Transverse colon (tissue), 4 donors: Measurements from ENCODE around the gene TMEM44. TPM values are rescaled to one million over a fixed set of nuclear protein-coding genes. Genes with fewer than 3 reads are reported as not detected.

ENCODE experiments used
- DNase-seq: peaks from one replicate; pipeline ENCODE4 v3.0.0-alpha.2; 2019
- H3K27ac ChIP-seq, 4 donors: fragments of 200-600 bp; sonication (generic); 2 replicates each; pipeline ENCODE4 v1.5.1; 2016 to 2018; ENCODE audit warnings: inconsistent platforms in 4 of 4
- H3K27me3 ChIP-seq: fragments of 200-600 bp; sonication (generic); 2 replicates; pipeline ENCODE4 v1.5.1; 2017; ENCODE audit warnings: inconsistent platforms
- H3K36me3 ChIP-seq, 4 donors: fragments of 200-600 bp; sonication (generic); 2 replicates each; pipeline ENCODE4 v1.5.1; 2017 to 2019; ENCODE audit warnings: inconsistent platforms in 4 of 4
- H3K4me1 ChIP-seq, 4 donors: fragments of 200-600 bp; sonication (generic); 2 replicates each; pipeline ENCODE4 v1.5.1; 2017 to 2020; ENCODE audit warnings: inconsistent platforms in 4 of 4
- H3K4me3 ChIP-seq, 4 donors: fragments of 200-600 bp; sonication (generic); 1 replicate in 1 of 4; 2 replicates in 3 of 4; pipeline versions ENCODE4 v1.5.1 to v1.6.1; 2017 to 2019; ENCODE audit warnings: inconsistent platforms in 4 of 4
- H3K9me3 ChIP-seq, 2 donors: fragments of 200-600 bp; sonication (generic); 2 replicates each; pipeline ENCODE4 v1.5.1; 2017 to 2019; ENCODE audit warnings: inconsistent platforms in 2 of 2
- EP300 ChIP-seq: sonication (generic); formaldehyde crosslinking; IDR thresholded peaks from one replicate; pipeline ENCODE4 v1.6.1; 2017; ENCODE audit warnings: antibody characterized with exemption, low read depth
- POLR2A ChIP-seq: fragments of 450-650 bp; IDR thresholded peaks from one replicate; pipeline ENCODE4 v1.6.1; 2016; ENCODE audit warnings: antibody characterized with exemption, mild to moderate bottlenecking, moderate library complexity
- POLR2AphosphoS5 ChIP-seq, 3 donors: sonication (generic); formaldehyde crosslinking; IDR thresholded peaks; one replicate each; pipeline ENCODE4 v1.6.1; 2016; ENCODE audit warnings: antibody characterized with exemption in 3 of 3
- WGBS, 2 donors: methylation state at CpG; one replicate each; pipeline ENCODE4 v1.1.5; 2018; ENCODE audit warnings: low coverage in 1 of 2; 5-methylcytosine and 5-hydroxymethylcytosine counted together
- in situ Hi-C, 4 donors: fragments of 200-750 bp; cut with MboI; loops; one replicate each; pipeline versions ENCODE4 v1.15.0 to v1.15.1; 2017; ENCODE audit warnings: low sequenced_read_pairs in 3 of 4, low pct_ligation_motif_present in 1 of 4, low pct_unique_long_range_greater_than_20kb in 1 of 4
- intact Hi-C: fragments of 100-400 bp; cut with DNase I; formaldehyde crosslinking; loops from one replicate; pipeline ENCODE4 v1.15.1; 2023; ENCODE audit warnings: low total_unique reads
- total RNA-seq, 4 donors: library from RNA; depleted of rRNA; stranded (reverse); fragments of >200 nt; gene quantifications; one replicate each; pipeline ENCODE4 v1.1.0, GENCODE V29; 2016
- TF ChIP-seq, protein P1 (sequence below), 5 experiments: fragments of 200-600 bp in 3 of 5; fragments of 450-650 bp in 2 of 5; sonication (generic) in 3 of 5; IDR thresholded peaks; 1 replicate in 2 of 5; 2 replicates in 3 of 5; pipeline ENCODE4 v1.5.1; 2016 to 2017; ENCODE audit warnings: antibody characterized with exemption in 5 of 5, inconsistent platforms in 3 of 5, mild to moderate bottlenecking in 2 of 5, moderate library complexity in 1 of 5

The TMEM44 gene
- total RNA-seq, 4 donors from 2014 or later: 52.0 to 101 (median 58.8) TPM

DNA sequence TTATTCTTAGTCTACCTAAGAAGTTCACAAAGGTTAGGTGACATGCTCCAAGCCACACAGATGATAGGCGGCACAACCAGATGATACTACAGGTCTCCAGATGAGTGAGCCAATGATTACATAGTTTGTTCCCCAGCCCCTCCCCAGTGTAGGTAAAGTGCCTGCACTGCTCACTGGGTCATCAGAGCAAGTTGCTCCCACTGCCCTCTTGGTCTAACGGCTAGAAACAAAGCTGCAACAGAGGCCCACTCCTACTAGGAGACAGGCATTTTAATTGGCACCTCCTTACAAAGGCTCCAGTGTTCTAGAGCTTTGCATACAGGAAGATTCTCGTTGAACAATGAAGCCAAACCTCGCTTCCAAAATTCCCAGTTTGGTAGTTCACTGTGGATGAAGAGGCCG lies 47.3 kb downstream of the TMEM44 start:
- no peaks in the 10 kb centered on the region for H3K9me3 ChIP-seq
- peaks cover 4 to 15% (median 9%) of the 10 kb centered on the region in 4 donors for H3K4me1 ChIP-seq
- whole genome bisulfite sequencing, 2 donors: 57 to 73% methylated on average over 3 to 5 of the region's 5 CpGs
- H3K27me3 ChIP-seq: no peaks in the 10 kb centered on the region
- TF ChIP-seq, protein P1, sequence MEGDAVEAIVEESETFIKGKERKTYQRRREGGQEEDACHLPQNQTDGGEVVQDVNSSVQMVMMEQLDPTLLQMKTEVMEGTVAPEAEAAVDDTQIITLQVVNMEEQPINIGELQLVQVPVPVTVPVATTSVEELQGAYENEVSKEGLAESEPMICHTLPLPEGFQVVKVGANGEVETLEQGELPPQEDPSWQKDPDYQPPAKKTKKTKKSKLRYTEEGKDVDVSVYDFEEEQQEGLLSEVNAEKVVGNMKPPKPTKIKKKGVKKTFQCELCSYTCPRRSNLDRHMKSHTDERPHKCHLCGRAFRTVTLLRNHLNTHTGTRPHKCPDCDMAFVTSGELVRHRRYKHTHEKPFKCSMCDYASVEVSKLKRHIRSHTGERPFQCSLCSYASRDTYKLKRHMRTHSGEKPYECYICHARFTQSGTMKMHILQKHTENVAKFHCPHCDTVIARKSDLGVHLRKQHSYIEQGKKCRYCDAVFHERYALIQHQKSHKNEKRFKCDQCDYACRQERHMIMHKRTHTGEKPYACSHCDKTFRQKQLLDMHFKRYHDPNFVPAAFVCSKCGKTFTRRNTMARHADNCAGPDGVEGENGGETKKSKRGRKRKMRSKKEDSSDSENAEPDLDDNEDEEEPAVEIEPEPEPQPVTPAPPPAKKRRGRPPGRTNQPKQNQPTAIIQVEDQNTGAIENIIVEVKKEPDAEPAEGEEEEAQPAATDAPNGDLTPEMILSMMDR (IDR thresholded peaks at IDR 0.05): no peak
- TF ChIP-seq POLR2AphosphoS5 (IDR thresholded peaks at IDR 0.05): no peak
- TF ChIP-seq POLR2A: no peak
- no peak for TF ChIP-seq EP300
- in situ Hi-C loops (loop anchor here in 2 of 4 donors (5.0 to 10.0 kb wide), 2 partner anchors 101 to 109 kb away; partner anchors contain the start of gene ATP13A3 (in 1 of the 2)), intact Hi-C loops (no loop called here)
- no peak overlapping the region for H3K27ac ChIP-seq
- no peak for DNase-seq
- H3K36me3 ChIP-seq: no peaks in the 10 kb centered on the region
- H3K4me3 ChIP-seq: no peak overlapping the region

DNA sequence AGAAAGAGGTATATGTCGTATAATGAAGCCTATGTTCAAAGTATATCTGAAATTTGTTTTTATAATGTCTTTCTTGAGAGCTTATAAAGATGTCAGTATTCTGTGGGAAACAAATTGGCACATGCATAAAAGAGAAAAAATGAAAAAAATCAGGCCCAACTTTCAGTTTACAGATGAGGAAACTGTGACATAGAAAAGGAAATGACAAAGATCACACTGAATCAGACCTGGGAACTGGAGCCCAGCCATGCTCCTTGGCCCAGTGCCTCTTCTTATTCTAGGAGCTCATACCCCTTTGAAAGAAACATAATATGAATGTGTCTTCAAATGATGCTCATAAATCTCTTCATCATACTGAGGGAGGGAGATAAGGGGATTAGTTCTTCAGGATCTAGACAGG lies 48.4 kb downstream of the TMEM44 start:
- in situ Hi-C loops: loop anchor here in 2 of 4 donors (5.0 to 10.0 kb wide), 2 partner anchors 100 to 108 kb away; partner anchors contain the start of gene ATP13A3 (in 1 of the 2)
- Histone ChIP-seq H3K4me1 (peaks cover 4 to 15% (median 9%) of the 10 kb centered on the region in 4 donors), H3K27me3 (no peaks in the 10 kb centered on the region), H3K9me3 (no peaks in the 10 kb centered on the region), H3K36me3 (no peaks in the 10 kb centered on the region), H3K27ac (peak overlapping the region in 3 of 4 donors; percentile 93 to 94 (median 93)), H3K4me3 (peak overlapping the region in 1 of 4 donors; percentile 77)
- intact Hi-C loops: loop anchor here (5.0 kb wide), 1 partner anchor 98 kb away; the partner anchor contains the start of gene ATP13A3
- DNase-seq: no peak
- TF ChIP-seq, protein P1 (IDR thresholded peaks at IDR 0.05): no peak
- TF ChIP-seq POLR2AphosphoS5 (IDR thresholded peaks at IDR 0.05) (no peak), EP300 (no peak), POLR2A (no peak)
- 71 to 88% methylated on average over 1 of the region's 1 CpG for WGBS, 2 donors

DNA sequence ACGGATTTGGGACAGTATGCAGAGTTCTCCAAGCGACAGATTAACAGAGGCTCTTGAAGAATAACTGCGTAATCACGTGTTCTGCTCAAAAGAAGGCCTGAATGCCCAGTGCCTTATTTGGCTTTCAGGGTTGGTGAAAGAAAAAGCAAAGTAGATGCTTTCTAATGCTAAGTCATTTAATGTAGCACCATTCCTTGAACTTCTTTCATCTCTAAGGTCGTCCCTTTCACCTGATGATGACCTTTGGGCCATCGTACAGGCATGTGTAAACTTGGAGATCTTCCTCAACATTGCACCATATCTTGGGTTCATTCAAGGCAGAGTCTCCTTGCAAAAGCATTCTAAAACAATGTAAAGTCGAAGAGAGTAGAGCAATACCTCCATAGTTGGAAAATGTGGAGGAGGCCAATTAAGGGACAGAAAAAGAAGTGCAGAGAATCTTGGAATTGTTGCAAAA lies 48.9 kb downstream of the TMEM44 start:
- peaks cover 4 to 15% (median 9%) of the 10 kb centered on the region in 4 donors for H3K4me1 ChIP-seq
- intact Hi-C loops (loop anchor here (5.0 kb wide), 1 partner anchor 97 kb away; the partner anchor contains the start of gene ATP13A3), in situ Hi-C loops (loop anchor here in 1 of 4 donors (10.0 kb wide), 1 partner anchor 100 kb away; the partner anchor contains the start of gene ATP13A3)
- H3K4me3 ChIP-seq: peak overlapping the region; percentile 77 to 83 (median 81)
- H3K36me3 ChIP-seq: no peaks in the 10 kb centered on the region
- no peaks in the 10 kb centered on the region for H3K9me3 ChIP-seq
- H3K27ac ChIP-seq: peak overlapping the region; percentile 90 to 94 (median 93)
- no peak for DNase-seq
- WGBS, 2 donors: 14 to 19% methylated on average over 5 to 7 of the region's 7 CpGs
- TF ChIP-seq, protein P1 (IDR thresholded peaks at IDR 0.05): no peak
- no peak for TF ChIP-seq EP300
- TF ChIP-seq POLR2A: no peak
- TF ChIP-seq POLR2AphosphoS5 (IDR thresholded peaks at IDR 0.05): no peak
- H3K27me3 ChIP-seq: no peaks in the 10 kb centered on the region

DNA sequence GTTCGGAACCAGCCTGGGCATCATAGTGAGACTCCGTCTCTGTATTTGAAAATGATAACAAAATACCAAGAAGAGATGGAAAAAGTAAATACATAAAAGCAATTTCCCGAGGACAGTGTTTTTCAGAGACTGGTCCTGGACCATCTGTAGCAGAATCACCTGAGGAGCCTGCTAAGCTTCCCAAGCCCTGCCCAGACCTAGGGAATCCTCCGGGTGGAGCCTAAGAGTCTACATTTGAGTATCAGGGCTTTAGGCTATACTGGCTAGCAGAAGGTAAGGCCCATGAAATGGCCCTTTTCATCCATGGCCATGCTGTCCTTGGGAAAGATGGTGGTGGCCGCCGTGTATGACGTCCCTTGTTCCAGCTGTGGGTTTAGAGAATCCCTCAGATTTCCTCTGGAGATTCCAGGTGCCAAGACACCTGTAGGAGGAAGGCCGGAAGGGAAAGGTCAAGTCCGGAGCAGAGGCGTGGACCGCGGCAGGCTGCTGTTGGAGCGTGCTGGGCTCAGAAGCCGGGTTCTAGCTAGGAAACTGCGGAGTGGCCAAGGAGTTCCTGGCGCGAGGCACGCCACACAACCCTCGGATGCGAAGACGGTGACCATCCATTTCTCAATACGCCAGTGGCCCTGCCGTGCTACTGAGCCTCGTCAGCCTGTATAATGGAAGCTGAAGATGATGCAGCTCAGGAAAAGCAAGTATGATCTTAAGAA lies 50.9 kb downstream of the TMEM44 start:
- H3K9me3 ChIP-seq: no peaks in the 10 kb centered on the region
- H3K4me1 ChIP-seq: peaks cover 4 to 15% (median 9%) of the 10 kb centered on the region in 4 donors
- intact Hi-C loops: loop anchor here (2.0 to 5.0 kb wide), 2 partner anchors 86 to 95 kb away; partner anchors contain the start of gene ATP13A3
- H3K4me3 ChIP-seq: no peak overlapping the region
- H3K27me3 ChIP-seq: no peaks in the 10 kb centered on the region
- in situ Hi-C loops: loop anchor here in 1 of 4 donors (10.0 kb wide), 1 partner anchor 98 kb away; the partner anchor contains the start of gene ATP13A3
- H3K36me3 ChIP-seq: no peaks in the 10 kb centered on the region
- TF ChIP-seq POLR2A (no peak), POLR2AphosphoS5 (IDR thresholded peaks at IDR 0.05) (no peak), EP300 (no peak)
- TF ChIP-seq, protein P1 (IDR thresholded peaks at IDR 0.05): no peak
- 95 to 96% methylated on average over 4 to 24 of the region's 24 CpGs for WGBS, 2 donors
- DNase-seq: no peak
- H3K27ac ChIP-seq: no peak overlapping the region
